Fibroblast of lung (primary cell): Measurements from ENCODE around the gene MTARC1. TPM values are rescaled to one million over a fixed set of nuclear protein-coding genes. Genes with fewer than 3 reads are reported as not detected.
A peak's percentile ranks its signal among the peaks of the same experiment; 100 is the strongest.

Experiments
- DNase-seq, 2 donors: peaks; one replicate each; pipeline versions ENCODE4 v3.0.0 to v3.0.0-alpha.2; 2010; ENCODE audit warnings: low read depth in 2 of 2
- H2AFZ ChIP-seq: 2 replicates; pipeline ENCODE4 v1.5.1; 2012; ENCODE audit warnings: low read length, control low read depth, inconsistent platforms
- H3K27ac ChIP-seq: 2 replicates; pipeline ENCODE4 v1.5.1; 2011; ENCODE audit warnings: low read length, control low read depth; ENCODE audit not compliant: insufficient read depth
- H3K27me3 ChIP-seq: 2 replicates; pipeline ENCODE4 v1.5.1; 2011; ENCODE audit warnings: mild to moderate bottlenecking, low read length; ENCODE audit not compliant: control insufficient read depth, insufficient read depth
- H3K36me3 ChIP-seq: 2 replicates; pipeline ENCODE4 v1.5.1; 2011; ENCODE audit warnings: low read length; ENCODE audit not compliant: control insufficient read depth, insufficient read depth
- H3K4me1 ChIP-seq: 2 replicates; pipeline ENCODE4 v1.5.1; 2011; ENCODE audit warnings: low read length; ENCODE audit not compliant: control insufficient read depth, insufficient read depth; ENCODE audit errors: extremely low read depth
- H3K4me2 ChIP-seq: 2 replicates; pipeline ENCODE4 v1.5.1; 2011; ENCODE audit warnings: low read length, control low read depth; ENCODE audit not compliant: insufficient read depth; ENCODE audit errors: extremely low read depth
- H3K4me3 ChIP-seq, 4 experiments: fragments of 200-600 bp in 1 of 4; sonication (generic) in 1 of 4; replicated peaks in 1 of 4; 2 replicates each; pipeline ENCODE4 v1.5.1; 2011 to 2016; ENCODE audit warnings: low read length in 4 of 4, low read depth in 3 of 4, mild to moderate bottlenecking in 3 of 4, control low read depth in 2 of 4, inconsistent platforms in 1 of 4, mixed read lengths in 1 of 4; ENCODE audit not compliant: insufficient read depth in 1 of 4; ENCODE audit errors: control extremely low read depth in 1 of 4
- H3K79me2 ChIP-seq: 2 replicates; pipeline ENCODE4 v1.5.1; 2012; ENCODE audit warnings: mild to moderate bottlenecking, low read length, inconsistent platforms; ENCODE audit not compliant: control insufficient read depth, insufficient read depth
- H3K9ac ChIP-seq: 2 replicates; pipeline ENCODE4 v1.5.1; 2011; ENCODE audit warnings: mild to moderate bottlenecking, low read length, control low read depth; ENCODE audit not compliant: insufficient read depth
- H3K9me3 ChIP-seq: 2 replicates; pipeline ENCODE4 v1.5.1; 2012; ENCODE audit warnings: low read depth, low read length; ENCODE audit not compliant: control insufficient read depth, insufficient read depth
- H4K20me1 ChIP-seq: 2 replicates; pipeline ENCODE4 v1.5.1; 2011; ENCODE audit warnings: low read length; ENCODE audit not compliant: control insufficient read depth, insufficient read depth; ENCODE audit errors: extremely low read depth
- CTCF ChIP-seq, 2 donors: IDR thresholded peaks in 1 of 2; conservative IDR thresholded peaks in 1 of 2; 1 replicate in 1 of 2; 2 replicates in 1 of 2; pipeline ENCODE4 v1.5.1; 2011 to 2012; ENCODE audit warnings: low read length in 2 of 2, control low read depth in 1 of 2, inconsistent platforms in 1 of 2, low read depth in 1 of 2, mild to moderate bottlenecking in 1 of 2
- EZH2 ChIP-seq: IDR thresholded peaks from 2 replicates; pipeline ENCODE4 v1.5.1; 2012; ENCODE audit warnings: low read length, control low read depth, mild to moderate bottlenecking; ENCODE audit errors: missing control alignments
- polyA plus RNA-seq, 2 donors: library from polyadenylated mRNA; depleted of rRNA in 1 of 2; stranded (reverse) in 1 of 2; unstranded in 1 of 2; fragments of >200 nt; gene quantifications; 2 replicates each; pipeline ENCODE4 v1.2.1, GENCODE V29; 2011 to 2012; ENCODE audit warnings: missing spikeins in 1 of 2
- total RNA-seq: library from RNA; depleted of rRNA; stranded (reverse); fragments of >200 nt; gene quantifications from 2 replicates; pipeline ENCODE4 v1.2.1, GENCODE V29; 2014

Gene MTARC1
- total and polyA plus RNA-seq, 2 donors (not counting 1 experiment from before 2014, with no cell fraction given) = 1.8 to 9.6 TPM

- no peak overlapping the region for H2AFZ ChIP-seq
- no peaks in the 10 kb centered on the region for H3K27me3 ChIP-seq
- H3K9me3 ChIP-seq = no peaks in the 10 kb centered on the region
- no peak overlapping the region for H3K4me2 ChIP-seq
- H3K27ac ChIP-seq = no peak overlapping the region
- H3K79me2 ChIP-seq = no peaks in the 10 kb centered on the region
- H3K36me3 ChIP-seq = no peaks in the 10 kb centered on the region
- no peaks in the 10 kb centered on the region for H4K20me1 ChIP-seq
- TF ChIP-seq CTCF (conservative IDR thresholded peaks at IDR 0.05 in 1 of 2, IDR thresholded peaks at IDR 0.05 in 1 of 2; ENCODE audit: low read depth in 1 of 2, low read length in 2 of 2) (no peak), EZH2 (no peak)
- H3K9ac ChIP-seq = no peak overlapping the region
- H3K4me3 ChIP-seq = no peak overlapping the region
- H3K4me1 ChIP-seq = peaks cover 2% of the 10 kb centered on the region
- DNase-seq = peak in 1 of 2 donors; percentile 49
Measured at GRCh38 chr1:220791956-220792355, 5.2 kb downstream of the MTARC1 start.

GRCh38 chr1:220796530-220796929 is 9.8 kb downstream of the MTARC1 start:
- Histone ChIP-seq H3K9me3 (no peaks in the 10 kb centered on the region), H3K4me2 (no peak overlapping the region), H4K20me1 (no peaks in the 10 kb centered on the region), H3K4me1 (no peaks in the 10 kb centered on the region), H2AFZ (no peak overlapping the region), H3K4me3 (no peak overlapping the region), H3K27ac (no peak overlapping the region), H3K79me2 (no peaks in the 10 kb centered on the region), H3K36me3 (no peaks in the 10 kb centered on the region), H3K9ac (no peak overlapping the region), H3K27me3 (no peaks in the 10 kb centered on the region)
- TF ChIP-seq EZH2 (no peak), CTCF (conservative IDR thresholded peaks at IDR 0.05 in 1 of 2, IDR thresholded peaks at IDR 0.05 in 1 of 2; ENCODE audit: low read depth in 1 of 2, low read length in 2 of 2) (no peak)
- DNase-seq = no peak

GRCh38 chr1:220797044-220797443 is 10.3 kb downstream of the MTARC1 start:
- Histone ChIP-seq H2AFZ (no peak overlapping the region), H3K9me3 (no peaks in the 10 kb centered on the region), H3K79me2 (no peaks in the 10 kb centered on the region), H4K20me1 (no peaks in the 10 kb centered on the region), H3K4me2 (no peak overlapping the region), H3K27me3 (no peaks in the 10 kb centered on the region), H3K9ac (no peak overlapping the region), H3K4me3 (no peak overlapping the region), H3K4me1 (no peaks in the 10 kb centered on the region), H3K27ac (no peak overlapping the region), H3K36me3 (no peaks in the 10 kb centered on the region)
- DNase-seq = no peak
- TF ChIP-seq CTCF (conservative IDR thresholded peaks at IDR 0.05 in 1 of 2, IDR thresholded peaks at IDR 0.05 in 1 of 2; ENCODE audit: low read depth in 1 of 2, low read length in 2 of 2) = no peak
- TF ChIP-seq EZH2 = no peak
